Neural cell (in vitro differentiated cells): ENCODE measurements around the gene GALNT11. TPM values are rescaled to one million over a fixed set of nuclear protein-coding genes. Genes with fewer than 3 reads are reported as not detected.

Source experiments
- H2AFZ ChIP-seq: fragments of 200-600, 300-800 bp; sonication (generic), shearing (Covaris generic); 2 replicates; pipeline ENCODE4 v1.6.0; 2014; ENCODE audit warnings: low read depth, mild to moderate bottlenecking, antibody characterized with exemption, low read length, moderate library complexity
- H3F3A ChIP-seq: fragments of 200-600 bp; shearing (Covaris generic); 2 replicates; pipeline ENCODE4 v1.6.1; 2016; ENCODE audit warnings: mild to moderate bottlenecking, moderate library complexity, mixed read lengths, antibody characterized with exemption, low read length; ENCODE audit not compliant: insufficient read depth, poor library complexity, severe bottlenecking
- H3K27ac ChIP-seq: fragments of 200-600, 300-800 bp; sonication (generic), shearing (Covaris generic); 2 replicates; pipeline ENCODE4 v1.5.1; 2014; ENCODE audit warnings: mild to moderate bottlenecking, low read length, moderate library complexity
- H3K27me3 ChIP-seq: fragments of 300-800, 200-600 bp; sonication (generic), shearing (Covaris generic); 2 replicates; pipeline ENCODE4 v1.6.0; 2014; ENCODE audit warnings: mild to moderate bottlenecking, low read depth, low read length, moderate library complexity; ENCODE audit not compliant: insufficient read depth
- H3K36me3 ChIP-seq: fragments of 300-800, 200-600 bp; sonication (generic), shearing (Covaris generic); 2 replicates; pipeline ENCODE4 v1.5.1; 2014; ENCODE audit warnings: mild to moderate bottlenecking, antibody characterized with exemption, low read length, moderate library complexity; ENCODE audit not compliant: insufficient read depth
- H3K4me2 ChIP-seq: fragments of 300-800, 200-600 bp; sonication (generic), shearing (Covaris generic); 2 replicates; pipeline ENCODE4 v1.6.0; 2014; ENCODE audit warnings: mild to moderate bottlenecking, low read length
- H3K4me3 ChIP-seq: fragments of 300-800, 200-600 bp; sonication (generic), shearing (Covaris generic); 2 replicates; pipeline ENCODE4 v1.5.1; 2014; ENCODE audit warnings: mild to moderate bottlenecking, low read length, moderate library complexity
- H3K79me2 ChIP-seq: fragments of 200-600 bp; shearing (Covaris generic); replicated peaks from 2 replicates; pipeline ENCODE4 v1.6.0; 2014; ENCODE audit warnings: mild to moderate bottlenecking, low read length, moderate library complexity; ENCODE audit not compliant: insufficient read depth
- H3K9ac ChIP-seq: fragments of 300-800, 200-600 bp; sonication (generic), shearing (Covaris generic); 2 replicates; pipeline ENCODE4 v1.6.1; 2016; ENCODE audit warnings: mild to moderate bottlenecking, low read length, mixed read lengths
- H3K9me2 ChIP-seq: fragments of 200-600 bp; shearing (Covaris generic); 2 replicates; pipeline ENCODE4 v1.6.1; 2016; ENCODE audit warnings: mild to moderate bottlenecking, low read length, mixed read lengths; ENCODE audit not compliant: insufficient read depth
- H3K9me3 ChIP-seq: fragments of 200-600, 300-800 bp; sonication (generic), shearing (Covaris generic); 2 replicates; pipeline ENCODE4 v1.6.1; 2016; ENCODE audit warnings: mild to moderate bottlenecking, mixed run types, low read length, moderate library complexity, mixed read lengths
- H4K20me1 ChIP-seq: fragments of 200-600 bp; shearing (Covaris generic); 2 replicates; pipeline ENCODE4 v1.6.1; 2016; ENCODE audit warnings: mild to moderate bottlenecking, mixed run types; ENCODE audit not compliant: insufficient read depth
- CTCF ChIP-seq: fragments of 450-650 bp; IDR thresholded peaks from 2 replicates; pipeline ENCODE4 v1.5.1; 2014; ENCODE audit warnings: antibody characterized with exemption, mild to moderate bottlenecking, moderate library complexity; ENCODE audit not compliant: poor library complexity, severe bottlenecking
- EP300 ChIP-seq: fragments of 450-650 bp; conservative IDR thresholded peaks from 2 replicates; pipeline ENCODE4 v1.6.1; 2014; ENCODE audit warnings: antibody characterized with exemption, mild to moderate bottlenecking, moderate library complexity; ENCODE audit not compliant: poor library complexity, severe bottlenecking
- EZH2 ChIP-seq: fragments of 200-600, 300-800 bp; shearing (Covaris generic), sonication (generic); IDR thresholded peaks from 2 replicates; pipeline ENCODE4 v1.6.1; 2014; ENCODE audit warnings: antibody characterized with exemption, low read length, borderline replicate concordance, mild to moderate bottlenecking; ENCODE audit not compliant: insufficient read depth, poor library complexity, severe bottlenecking
- MXI1 ChIP-seq: fragments of 450-650 bp; conservative IDR thresholded peaks from 2 replicates; pipeline ENCODE4 v1.6.1; 2014; ENCODE audit warnings: antibody characterized with exemption, mild to moderate bottlenecking; ENCODE audit not compliant: poor library complexity, severe bottlenecking
- POLR2AphosphoS5 ChIP-seq: IDR thresholded peaks from 2 replicates; pipeline ENCODE4 v1.6.1; 2012
- RAD21 ChIP-seq: fragments of 450-650 bp; conservative IDR thresholded peaks from 2 replicates; pipeline ENCODE4 v1.6.1; 2014; ENCODE audit warnings: antibody characterized with exemption, mild to moderate bottlenecking, moderate library complexity
- REST ChIP-seq: IDR thresholded peaks from 2 replicates; pipeline ENCODE4 v1.6.1; 2012; ENCODE audit warnings: borderline replicate concordance
- SMC3 ChIP-seq: fragments of 450-650 bp; conservative IDR thresholded peaks from 2 replicates; pipeline ENCODE4 v1.6.1; 2014; ENCODE audit warnings: antibody characterized with exemption, mild to moderate bottlenecking, moderate library complexity; ENCODE audit not compliant: poor library complexity
- TAF1 ChIP-seq: IDR thresholded peaks from 2 replicates; pipeline ENCODE4 v1.6.1; 2012; ENCODE audit warnings: low read depth
- polyA plus RNA-seq: library from polyadenylated mRNA; depleted of rRNA; stranded (reverse); fragments of >200 nt; gene quantifications from 2 replicates; pipeline ENCODE4 v1.2.3, GENCODE V29; 2014

The GALNT11 gene
- polyA plus RNA-seq, 1 donor from 2014 or later: 118 TPM

DNA sequence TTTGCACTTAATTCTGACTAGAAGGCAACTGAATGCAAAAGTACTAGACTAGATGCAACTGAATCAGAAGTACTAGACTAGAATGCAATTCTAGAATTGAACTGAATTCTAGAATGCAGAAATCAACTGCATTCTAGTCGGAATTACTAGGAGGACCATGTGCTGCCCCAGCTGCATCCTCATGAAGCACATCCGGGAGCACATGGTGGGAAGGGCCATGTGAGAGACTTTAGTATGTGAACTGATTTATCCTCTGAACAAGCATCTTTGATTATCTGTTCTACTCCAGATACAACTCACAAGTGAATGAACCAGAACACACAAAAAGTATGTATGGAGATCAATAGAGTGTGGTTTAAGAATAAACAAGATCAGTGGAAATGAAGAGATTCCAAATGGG, 115.1 kb downstream of the GALNT11 start:
- Histone ChIP-seq H3K9me3 (no peaks in the 10 kb centered on the region), H3K9ac (no peak overlapping the region), H3K4me3 (no peak overlapping the region), H3F3A (no peaks in the 10 kb centered on the region), H3K79me2 (no peaks in the 10 kb centered on the region), H3K9me2 (no peaks in the 10 kb centered on the region), H4K20me1 (no peaks in the 10 kb centered on the region), H3K27ac (no peak overlapping the region), H3K27me3 (no peaks in the 10 kb centered on the region), H3K4me2 (no peak overlapping the region), H3K36me3 (peaks cover 16% of the 10 kb centered on the region), H2AFZ (no peak overlapping the region)
- TF ChIP-seq EZH2: no peak
- TF ChIP-seq TAF1: no peak
- TF ChIP-seq EP300: no peak
- TF ChIP-seq MXI1: no peak
- no peak for TF ChIP-seq REST
- no peak for TF ChIP-seq RAD21
- TF ChIP-seq CTCF: no peak
- TF ChIP-seq SMC3: no peak
- no peak for TF ChIP-seq POLR2AphosphoS5

- Histone ChIP-seq H4K20me1 (no peaks in the 10 kb centered on the region), H3K4me3 (no peak overlapping the region), H3F3A (no peaks in the 10 kb centered on the region), H3K27me3 (no peaks in the 10 kb centered on the region), H3K27ac (no peak overlapping the region), H3K9me2 (no peaks in the 10 kb centered on the region), H3K4me2 (no peak overlapping the region), H3K9me3 (no peaks in the 10 kb centered on the region), H3K79me2 (no peaks in the 10 kb centered on the region), H3K9ac (no peak overlapping the region), H3K36me3 (peaks cover 19% of the 10 kb centered on the region), H2AFZ (no peak overlapping the region)
- no peak for TF ChIP-seq POLR2AphosphoS5
- no peak for TF ChIP-seq REST
- no peak for TF ChIP-seq EZH2
- TF ChIP-seq TAF1: no peak
- TF ChIP-seq RAD21: no peak
- no peak for TF ChIP-seq EP300
- TF ChIP-seq SMC3: no peak
- no peak for TF ChIP-seq CTCF
- no peak for TF ChIP-seq MXI1
Observed at GRCh38 chr7:152142976-152143595, 117.6 kb downstream of the GALNT11 start.
